NB4 (cell line): ENCODE results near the gene MARS1.

ENCODE experiments used
- DNase-seq: peaks from one replicate; pipeline ENCODE4 v3.0.0; 2010; ENCODE audit warnings: low read depth
- H3K4me3 ChIP-seq: one replicate; pipeline ENCODE4 v1.5.1; 2011; ENCODE audit warnings: mild to moderate bottlenecking, low read depth, low read length, moderate library complexity
- MYC ChIP-seq: IDR thresholded peaks from 2 replicates; pipeline ENCODE4 v1.6.1; 2011; ENCODE audit warnings: low read depth, low read length
- POLR2A ChIP-seq: IDR thresholded peaks from 2 replicates; pipeline ENCODE4 v1.6.1; 2011; ENCODE audit warnings: mild to moderate bottlenecking; ENCODE audit not compliant: insufficient read length; ENCODE audit errors: extremely low read depth
- TF ChIP-seq, protein P1 (sequence below): IDR thresholded peaks from 2 replicates; pipeline ENCODE4 v1.6.1; 2011; ENCODE audit warnings: low read depth, low read length
- TF ChIP-seq, protein P2 (sequence below): IDR thresholded peaks from one replicate; pipeline ENCODE4 v1.5.1; 2012; ENCODE audit warnings: low read depth, low read length

The MARS1 gene

DNA sequence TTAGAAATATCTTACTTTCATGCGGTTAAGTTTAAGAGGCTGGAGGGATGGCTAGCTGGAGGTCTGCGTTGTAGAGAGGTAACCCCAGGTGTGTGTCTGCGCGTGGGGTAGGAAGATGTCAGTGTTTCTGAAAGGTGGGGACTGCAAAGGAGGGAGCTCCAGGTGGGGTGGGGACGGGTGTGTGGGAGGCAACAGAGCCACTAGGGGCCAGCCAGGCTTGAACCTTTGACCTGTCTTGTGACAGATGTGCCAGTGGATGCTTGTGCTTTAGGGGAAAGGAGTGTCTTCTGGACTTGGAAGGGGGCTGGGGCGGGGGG, 27.4 kb upstream of the MARS1 start:
- TF ChIP-seq, protein P1, sequence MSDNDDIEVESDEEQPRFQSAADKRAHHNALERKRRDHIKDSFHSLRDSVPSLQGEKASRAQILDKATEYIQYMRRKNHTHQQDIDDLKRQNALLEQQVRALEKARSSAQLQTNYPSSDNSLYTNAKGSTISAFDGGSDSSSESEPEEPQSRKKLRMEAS = no peak
- TF ChIP-seq, protein P2, sequence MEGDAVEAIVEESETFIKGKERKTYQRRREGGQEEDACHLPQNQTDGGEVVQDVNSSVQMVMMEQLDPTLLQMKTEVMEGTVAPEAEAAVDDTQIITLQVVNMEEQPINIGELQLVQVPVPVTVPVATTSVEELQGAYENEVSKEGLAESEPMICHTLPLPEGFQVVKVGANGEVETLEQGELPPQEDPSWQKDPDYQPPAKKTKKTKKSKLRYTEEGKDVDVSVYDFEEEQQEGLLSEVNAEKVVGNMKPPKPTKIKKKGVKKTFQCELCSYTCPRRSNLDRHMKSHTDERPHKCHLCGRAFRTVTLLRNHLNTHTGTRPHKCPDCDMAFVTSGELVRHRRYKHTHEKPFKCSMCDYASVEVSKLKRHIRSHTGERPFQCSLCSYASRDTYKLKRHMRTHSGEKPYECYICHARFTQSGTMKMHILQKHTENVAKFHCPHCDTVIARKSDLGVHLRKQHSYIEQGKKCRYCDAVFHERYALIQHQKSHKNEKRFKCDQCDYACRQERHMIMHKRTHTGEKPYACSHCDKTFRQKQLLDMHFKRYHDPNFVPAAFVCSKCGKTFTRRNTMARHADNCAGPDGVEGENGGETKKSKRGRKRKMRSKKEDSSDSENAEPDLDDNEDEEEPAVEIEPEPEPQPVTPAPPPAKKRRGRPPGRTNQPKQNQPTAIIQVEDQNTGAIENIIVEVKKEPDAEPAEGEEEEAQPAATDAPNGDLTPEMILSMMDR = no peak
- TF ChIP-seq POLR2A = no peak
- TF ChIP-seq MYC = no peak
- DNase-seq = no peak
- H3K4me3 ChIP-seq = no peak overlapping the region

DNA sequence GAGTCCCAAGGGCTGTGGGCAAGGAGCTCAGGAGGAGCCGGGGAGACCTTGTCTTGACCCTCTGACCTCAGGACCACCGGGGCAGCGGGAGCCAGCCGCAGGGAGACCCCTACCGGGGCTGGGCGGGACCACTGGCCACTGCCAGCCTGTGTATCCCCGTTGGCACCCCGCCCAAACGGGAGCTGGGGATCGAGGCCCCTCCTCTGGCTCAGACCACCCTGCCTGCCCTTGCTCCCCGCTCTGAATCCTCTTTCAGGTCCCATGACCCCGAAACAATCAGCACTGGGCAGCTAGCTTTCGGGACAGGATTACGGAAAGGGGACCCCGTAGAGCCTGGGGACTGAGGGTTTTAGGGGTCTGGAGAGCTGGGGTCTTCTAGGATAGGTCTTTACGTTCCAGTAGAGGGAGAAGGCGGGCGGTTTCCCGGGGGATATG, 27.0 kb upstream of the MARS1 start:
- no peak for TF ChIP-seq POLR2A
- TF ChIP-seq, protein P2 = no peak
- DNase-seq = no peak
- H3K4me3 ChIP-seq = no peak overlapping the region

DNA sequence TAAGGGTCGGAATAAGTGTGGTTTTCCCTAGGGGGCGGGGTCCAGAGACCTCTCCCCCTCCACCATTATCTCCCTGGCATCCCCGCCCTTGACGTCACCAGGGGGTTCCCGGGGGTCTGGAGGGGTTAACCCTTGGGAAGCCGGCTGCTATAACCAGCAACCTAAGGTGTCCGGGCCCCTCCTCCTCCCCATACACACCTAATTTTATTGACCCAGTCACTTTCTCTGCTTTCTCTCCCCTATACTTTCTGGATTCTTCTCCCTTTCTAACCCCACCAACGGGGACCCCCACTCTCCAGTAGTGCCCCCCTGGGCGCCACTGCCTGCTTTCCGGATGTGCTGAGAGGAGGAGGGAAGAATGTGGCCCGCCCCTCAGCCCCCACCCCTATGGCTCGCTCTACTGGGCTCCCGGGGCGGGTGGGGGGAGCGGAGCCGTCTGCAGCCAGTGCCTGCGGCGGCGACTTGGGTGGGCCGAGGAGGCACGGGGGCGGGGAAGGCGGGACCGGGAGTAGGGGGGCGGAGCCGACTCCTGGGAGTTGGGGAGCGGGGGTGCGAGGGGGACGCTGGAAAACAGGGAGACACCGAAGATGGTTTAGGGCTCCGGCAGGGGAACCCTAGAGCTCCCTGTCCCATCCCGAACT, 26.5 kb upstream of the MARS1 start:
- H3K4me3 ChIP-seq = peak overlapping the region; percentile 44
- TF ChIP-seq POLR2A (no peak), MYC (no peak)
- TF ChIP-seq, protein P2 = no peak
- TF ChIP-seq, protein P1 = no peak
- DNase-seq = peak; percentile 42

DNA sequence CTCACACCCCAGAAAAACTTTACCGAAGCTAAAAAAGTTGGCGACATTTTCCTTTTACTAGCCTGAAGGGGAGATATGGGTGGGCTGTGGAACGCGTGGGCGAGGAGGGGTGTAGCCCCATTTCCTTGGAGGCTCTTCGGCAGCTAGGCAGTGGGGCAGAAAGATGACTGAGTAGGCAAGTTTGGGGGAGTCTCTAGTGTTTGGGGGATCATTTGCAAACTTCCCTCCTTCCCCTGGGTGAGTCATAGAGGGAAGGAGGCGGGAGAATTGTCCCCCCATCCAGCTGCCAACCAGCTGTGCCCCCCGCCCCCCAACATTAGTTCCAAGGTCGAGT, 26.0 kb upstream of the MARS1 start:
- DNase-seq = peak; percentile 30
- peak overlapping the region; percentile 44 for H3K4me3 ChIP-seq
- TF ChIP-seq, protein P1 = no peak
- TF ChIP-seq, protein P2 = no peak
- TF ChIP-seq MYC (no peak), POLR2A (no peak)

DNA sequence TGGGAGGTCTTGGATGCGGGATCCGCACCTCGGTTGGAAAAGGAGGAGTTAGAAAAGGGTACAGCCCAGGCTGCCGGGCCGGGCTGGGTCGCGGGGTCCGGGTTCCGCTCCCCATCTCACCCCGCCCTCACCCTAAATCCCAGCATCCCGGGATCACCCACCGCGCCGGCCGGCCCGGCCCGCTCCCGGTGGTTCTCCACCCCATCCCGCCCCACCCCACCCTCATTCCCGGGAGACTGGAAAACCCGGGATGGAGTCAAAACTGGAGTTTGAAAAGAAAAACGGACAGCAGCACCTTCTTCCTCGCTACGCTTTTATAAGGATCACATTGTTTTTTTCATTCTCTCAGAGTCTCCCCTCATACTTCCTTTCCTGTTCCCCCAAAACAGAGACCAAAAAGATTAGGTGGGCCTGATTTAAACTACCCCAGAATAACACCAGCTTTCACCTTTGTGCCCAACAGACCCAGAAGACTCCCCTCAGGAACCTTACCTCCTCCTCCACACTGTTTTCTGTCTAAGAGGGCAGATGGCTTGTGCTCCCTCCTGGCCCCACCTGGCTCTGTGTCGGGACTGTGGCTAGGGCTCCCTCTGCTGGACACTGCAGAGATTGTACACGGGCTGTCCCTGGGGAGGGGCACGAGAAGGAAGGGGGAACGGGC, 25.5 kb upstream of the MARS1 start:
- TF ChIP-seq, protein P2 = peak; percentile 94
- TF ChIP-seq, protein P1 = peak; percentile 71
- TF ChIP-seq MYC (peak; percentile 72), POLR2A (no peak)
- DNase-seq = peak; percentile 93
- H3K4me3 ChIP-seq = peak overlapping the region; percentile 49

DNA sequence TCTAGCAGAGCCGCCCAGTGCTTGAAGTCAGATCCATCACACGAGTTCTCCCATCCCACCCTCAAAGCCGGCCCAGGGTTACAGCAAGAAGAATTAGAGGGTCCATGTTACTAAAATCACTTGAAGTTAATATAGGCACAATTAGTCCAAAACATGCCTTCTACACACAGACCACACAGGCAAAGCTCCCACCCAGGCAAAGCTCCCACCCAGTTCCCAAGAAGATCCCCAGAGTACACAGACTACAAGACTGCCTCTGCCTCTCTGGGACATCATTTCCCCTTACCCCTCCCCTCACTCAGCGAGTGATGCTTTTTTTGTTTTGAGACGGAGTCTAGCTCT, 25.0 kb upstream of the MARS1 start:
- TF ChIP-seq, protein P1 = no peak
- TF ChIP-seq, protein P2 = no peak
- TF ChIP-seq MYC = no peak
- TF ChIP-seq POLR2A = no peak
- no peak for DNase-seq
- no peak overlapping the region for H3K4me3 ChIP-seq
